Osteoblast (primary cell): ENCODE measurements around the gene C5orf47. TPM values are rescaled to one million over a fixed set of nuclear protein-coding genes. Genes with fewer than 3 reads are reported as not detected.
A peak's percentile ranks its signal among the peaks of the same experiment; 100 is the strongest.

Experiments
- DNase-seq: peaks from one replicate; pipeline ENCODE4 v3.0.0; 2011; ENCODE audit warnings: low spot score, mixed read lengths; ENCODE audit not compliant: insufficient read length; ENCODE audit errors: missing footprints
- H2AFZ ChIP-seq: 2 replicates; pipeline ENCODE4 v1.6.0; 2011; ENCODE audit warnings: mild to moderate bottlenecking, low read length
- H3K27ac ChIP-seq: 2 replicates; pipeline ENCODE4 v1.5.1; 2011; ENCODE audit warnings: mild to moderate bottlenecking, low read depth, low read length, moderate library complexity
- H3K27me3 ChIP-seq: 2 replicates; pipeline ENCODE4 v1.6.0; 2012; ENCODE audit warnings: mild to moderate bottlenecking, control low read depth, inconsistent platforms, low read length, moderate library complexity; ENCODE audit not compliant: insufficient read depth
- H3K36me3 ChIP-seq: 2 replicates; pipeline ENCODE4 v1.5.1; 2011; ENCODE audit warnings: mild to moderate bottlenecking, low read length, control low read depth, moderate library complexity; ENCODE audit not compliant: insufficient read depth
- H3K4me1 ChIP-seq: 2 replicates; pipeline ENCODE4 v1.5.1; 2011; ENCODE audit warnings: mild to moderate bottlenecking, low read length, control low read depth, moderate library complexity; ENCODE audit not compliant: insufficient read depth
- H3K4me2 ChIP-seq: 2 replicates; pipeline ENCODE4 v1.6.0; 2011; ENCODE audit warnings: mild to moderate bottlenecking, low read length; ENCODE audit not compliant: insufficient read depth
- H3K4me3 ChIP-seq: fragments of 200-600 bp; sonication (generic); 3 replicates; pipeline ENCODE4 v1.5.1; 2012; ENCODE audit warnings: mild to moderate bottlenecking, low read length, inconsistent platforms; ENCODE audit not compliant: insufficient read depth
- H3K79me2 ChIP-seq: 2 replicates; pipeline ENCODE4 v1.6.0; 2012; ENCODE audit warnings: mild to moderate bottlenecking, low read length, control low read depth, inconsistent platforms; ENCODE audit not compliant: insufficient read depth
- H3K9me3 ChIP-seq: 2 replicates; pipeline ENCODE4 v1.5.1; 2011; ENCODE audit warnings: low read depth, low read length, control low read depth
- H4K20me1 ChIP-seq: 2 replicates; pipeline ENCODE4 v1.6.0; 2012; ENCODE audit warnings: mild to moderate bottlenecking, low read length, control low read depth; ENCODE audit not compliant: insufficient read depth
- total RNA-seq: library from RNA; depleted of rRNA; stranded (reverse); fragments of >200 nt; gene quantifications from 2 replicates; pipeline ENCODE4 v1.2.3, GENCODE V29; 2012
- TF ChIP-seq, protein P1 (sequence below): IDR thresholded peaks from 2 replicates; pipeline ENCODE4 v1.5.1; 2011; ENCODE audit warnings: mild to moderate bottlenecking, low read depth, low read length, moderate library complexity; ENCODE audit errors: extremely low read depth

The C5orf47 gene
- total RNA-seq, 1 donor: not detected

DNA sequence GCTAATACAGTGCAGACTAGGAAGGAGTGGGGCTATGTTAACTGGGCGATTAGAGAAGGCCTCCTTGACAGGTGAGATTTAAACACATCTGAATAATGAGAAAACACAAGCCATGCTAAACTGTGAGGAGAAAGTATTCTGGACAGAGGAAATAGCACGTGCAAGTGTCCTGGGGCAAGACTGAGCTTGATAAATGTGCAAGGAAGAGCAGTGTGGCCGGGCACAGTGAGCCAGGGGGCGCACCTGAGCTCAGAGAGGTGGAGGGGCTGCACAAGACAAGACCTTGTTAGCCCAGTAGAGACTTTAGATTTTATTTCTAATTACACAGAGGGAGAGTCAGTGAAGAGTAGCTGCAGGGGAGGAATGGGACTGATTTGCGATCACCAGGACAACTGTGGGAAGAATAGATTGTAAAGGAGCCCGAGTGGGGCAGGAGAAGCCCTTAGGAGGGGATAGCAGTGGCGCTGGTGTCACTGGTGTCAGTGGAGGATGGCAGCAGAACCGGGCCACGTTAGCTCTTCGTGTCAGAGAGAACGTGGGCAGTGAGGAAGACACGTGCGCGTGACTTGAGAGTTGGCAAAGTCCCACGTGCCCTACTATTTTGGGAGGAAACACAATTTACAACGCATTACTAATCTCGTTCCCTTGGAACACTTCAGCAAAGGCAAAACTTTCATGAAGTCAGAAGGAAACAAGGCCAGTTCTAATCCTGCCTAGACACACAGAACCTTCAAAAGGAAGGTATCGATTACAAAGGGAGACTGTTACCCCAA is 17.9 kb upstream of the C5orf47 start:
- Histone ChIP-seq H2AFZ (no peak overlapping the region), H3K4me3 (no peak overlapping the region), H3K4me1 (peaks cover 17% of the 10 kb centered on the region), H3K79me2 (no peaks in the 10 kb centered on the region), H3K36me3 (no peaks in the 10 kb centered on the region), H3K27me3 (no peaks in the 10 kb centered on the region), H3K4me2 (no peak overlapping the region), H3K27ac (no peak overlapping the region), H3K9me3 (no peaks in the 10 kb centered on the region), H4K20me1 (no peaks in the 10 kb centered on the region)
- no peak for DNase-seq
- TF ChIP-seq, protein P1, sequence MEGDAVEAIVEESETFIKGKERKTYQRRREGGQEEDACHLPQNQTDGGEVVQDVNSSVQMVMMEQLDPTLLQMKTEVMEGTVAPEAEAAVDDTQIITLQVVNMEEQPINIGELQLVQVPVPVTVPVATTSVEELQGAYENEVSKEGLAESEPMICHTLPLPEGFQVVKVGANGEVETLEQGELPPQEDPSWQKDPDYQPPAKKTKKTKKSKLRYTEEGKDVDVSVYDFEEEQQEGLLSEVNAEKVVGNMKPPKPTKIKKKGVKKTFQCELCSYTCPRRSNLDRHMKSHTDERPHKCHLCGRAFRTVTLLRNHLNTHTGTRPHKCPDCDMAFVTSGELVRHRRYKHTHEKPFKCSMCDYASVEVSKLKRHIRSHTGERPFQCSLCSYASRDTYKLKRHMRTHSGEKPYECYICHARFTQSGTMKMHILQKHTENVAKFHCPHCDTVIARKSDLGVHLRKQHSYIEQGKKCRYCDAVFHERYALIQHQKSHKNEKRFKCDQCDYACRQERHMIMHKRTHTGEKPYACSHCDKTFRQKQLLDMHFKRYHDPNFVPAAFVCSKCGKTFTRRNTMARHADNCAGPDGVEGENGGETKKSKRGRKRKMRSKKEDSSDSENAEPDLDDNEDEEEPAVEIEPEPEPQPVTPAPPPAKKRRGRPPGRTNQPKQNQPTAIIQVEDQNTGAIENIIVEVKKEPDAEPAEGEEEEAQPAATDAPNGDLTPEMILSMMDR: no peak

DNA sequence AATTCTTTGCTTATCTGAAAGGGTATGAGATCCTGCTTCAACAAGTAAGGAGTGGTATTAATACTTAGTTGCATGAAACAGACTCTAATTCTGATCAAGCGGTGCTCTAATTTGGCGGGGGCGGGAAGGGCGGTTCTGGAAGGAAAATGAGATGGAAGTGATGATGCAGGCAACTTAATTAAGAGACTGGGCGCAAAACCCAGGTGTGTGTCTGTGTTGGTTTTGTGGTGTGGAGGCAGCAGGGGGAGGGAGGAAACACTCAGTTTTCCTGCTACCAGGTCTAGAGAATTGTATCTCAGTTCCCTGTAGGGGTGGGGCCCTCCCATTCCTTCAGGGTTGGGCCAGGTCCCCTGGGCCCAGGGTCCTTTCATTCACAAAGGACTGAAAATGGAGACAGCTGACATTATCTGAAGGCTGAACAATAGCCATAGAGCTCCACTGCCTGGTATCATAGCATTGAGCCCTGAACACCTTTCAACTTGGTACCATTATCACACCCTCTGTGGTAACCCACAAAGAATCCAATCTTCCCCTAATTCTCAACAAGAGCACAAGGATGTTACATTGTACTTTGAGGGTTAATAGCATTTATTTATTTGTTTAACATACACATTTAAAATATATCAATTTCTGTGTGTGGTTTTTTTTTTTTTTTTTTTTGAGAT is 17.2 kb upstream of the C5orf47 start:
- H3K27ac ChIP-seq: no peak overlapping the region
- H3K4me3 ChIP-seq: no peak overlapping the region
- H3K27me3 ChIP-seq: no peaks in the 10 kb centered on the region
- no peaks in the 10 kb centered on the region for H3K79me2 ChIP-seq
- no peaks in the 10 kb centered on the region for H3K9me3 ChIP-seq
- H3K4me2 ChIP-seq: no peak overlapping the region
- TF ChIP-seq, protein P1: no peak
- H3K4me1 ChIP-seq: peaks cover 17% of the 10 kb centered on the region
- H4K20me1 ChIP-seq: no peaks in the 10 kb centered on the region
- H3K36me3 ChIP-seq: no peaks in the 10 kb centered on the region
- H2AFZ ChIP-seq: no peak overlapping the region
- DNase-seq: no peak

DNA sequence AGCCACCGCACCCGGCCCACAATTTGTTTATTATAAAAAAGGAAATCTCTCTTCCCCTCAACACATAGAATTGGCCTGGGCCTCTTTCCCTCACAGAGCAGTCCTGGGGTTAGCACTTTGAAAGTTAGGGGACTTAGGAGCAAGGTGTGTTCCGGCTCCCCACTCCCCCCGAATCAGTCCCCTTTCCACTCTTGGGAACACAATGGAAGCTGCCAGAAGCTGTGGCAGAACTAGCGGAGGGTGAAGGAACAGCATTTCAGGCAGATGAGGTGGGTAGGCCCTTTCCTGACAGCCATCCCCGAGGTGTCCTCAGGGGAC is 16.4 kb upstream of the C5orf47 start:
- Histone ChIP-seq H3K36me3 (no peaks in the 10 kb centered on the region), H2AFZ (peak overlapping the region; percentile 99), H3K79me2 (no peaks in the 10 kb centered on the region), H3K4me3 (peak overlapping the region; percentile 69), H3K27ac (no peak overlapping the region), H4K20me1 (no peaks in the 10 kb centered on the region), H3K27me3 (no peaks in the 10 kb centered on the region), H3K9me3 (no peaks in the 10 kb centered on the region), H3K4me2 (peak overlapping the region; percentile 98), H3K4me1 (peaks cover 17% of the 10 kb centered on the region)
- DNase-seq: no peak
- TF ChIP-seq, protein P1: no peak

DNA sequence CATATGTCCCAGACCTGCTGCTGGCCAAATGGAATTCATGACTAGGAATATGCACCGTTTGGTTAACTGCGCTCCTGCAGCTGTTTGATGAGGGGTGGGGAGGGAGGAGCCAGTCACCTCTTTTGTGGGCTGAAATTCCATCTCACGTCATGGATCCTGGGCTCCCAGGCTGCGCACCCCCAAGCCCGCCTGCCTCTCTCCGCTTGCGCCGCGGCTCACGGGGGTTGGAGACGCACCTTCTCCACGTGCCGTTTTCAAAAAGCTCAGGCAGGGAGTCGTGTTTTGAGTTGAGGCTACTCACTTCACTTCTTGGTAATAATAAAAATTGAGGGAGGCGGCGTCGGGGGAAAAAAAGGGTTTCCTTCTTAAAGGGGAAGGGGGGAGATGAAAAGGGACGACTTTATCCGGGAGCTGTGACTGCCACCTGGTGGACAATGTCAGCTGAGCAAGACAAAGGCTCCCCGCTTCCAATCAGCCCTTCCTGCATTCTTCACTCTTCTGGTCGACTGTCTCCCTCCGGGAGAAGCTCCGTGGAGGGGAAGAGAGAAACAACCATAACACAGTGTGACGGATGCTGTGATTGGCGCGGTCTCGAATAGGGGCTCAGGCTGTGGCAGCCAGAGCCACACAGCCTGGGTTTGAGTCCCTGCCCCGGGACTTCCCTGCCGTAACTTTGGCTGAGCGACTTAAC is 15.9 kb upstream of the C5orf47 start:
- DNase-seq: peak; percentile 96
- no peaks in the 10 kb centered on the region for H3K9me3 ChIP-seq
- peaks cover 17% of the 10 kb centered on the region for H3K4me1 ChIP-seq
- H2AFZ ChIP-seq: peak overlapping the region; percentile 99
- TF ChIP-seq, protein P1: peak; percentile 92
- H3K4me2 ChIP-seq: peak overlapping the region; percentile 98
- no peaks in the 10 kb centered on the region for H3K27me3 ChIP-seq
- no peaks in the 10 kb centered on the region for H3K79me2 ChIP-seq
- no peaks in the 10 kb centered on the region for H3K36me3 ChIP-seq
- no peak overlapping the region for H3K27ac ChIP-seq
- H3K4me3 ChIP-seq: peak overlapping the region; percentile 69
- no peaks in the 10 kb centered on the region for H4K20me1 ChIP-seq
